GM19463 (cell line): ENCODE data around the gene MAML3.
A peak's percentile ranks its signal among the peaks of the same experiment; 100 is the strongest.

Source experiments
- ATAC-seq: cut with Tn5 transposase; IDR thresholded peaks from one replicate; pipeline ENCODE4 v1.9.1; 2021; ENCODE audit warnings: mild to moderate bottlenecking, moderate library complexity; ENCODE audit not compliant: unreplicated experiment

Gene MAML3

GRCh38 chr4:140012688-140013486, 141.1 kb downstream of the MAML3 start:
- ATAC-seq, result no peak

DNA sequence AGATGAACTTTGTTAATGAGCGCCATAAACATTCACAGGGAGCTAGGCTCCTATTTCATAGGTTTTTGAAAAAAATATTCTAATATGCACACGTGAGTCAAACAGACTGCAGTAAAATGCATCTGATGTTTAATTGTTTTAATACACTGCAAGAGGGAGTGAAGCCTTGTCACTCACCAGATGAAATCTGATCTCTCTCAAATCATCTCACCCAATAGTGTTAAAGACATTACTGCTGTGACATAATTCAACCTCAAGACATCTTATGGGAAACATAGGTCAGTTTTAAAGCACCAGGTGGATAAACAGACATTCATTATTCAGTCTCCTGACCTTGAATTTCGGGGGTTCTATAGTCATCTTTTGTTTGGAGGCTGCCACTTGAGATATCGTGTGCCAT, 148.3 kb downstream of the MAML3 start:
- ATAC-seq, result no peak

DNA sequence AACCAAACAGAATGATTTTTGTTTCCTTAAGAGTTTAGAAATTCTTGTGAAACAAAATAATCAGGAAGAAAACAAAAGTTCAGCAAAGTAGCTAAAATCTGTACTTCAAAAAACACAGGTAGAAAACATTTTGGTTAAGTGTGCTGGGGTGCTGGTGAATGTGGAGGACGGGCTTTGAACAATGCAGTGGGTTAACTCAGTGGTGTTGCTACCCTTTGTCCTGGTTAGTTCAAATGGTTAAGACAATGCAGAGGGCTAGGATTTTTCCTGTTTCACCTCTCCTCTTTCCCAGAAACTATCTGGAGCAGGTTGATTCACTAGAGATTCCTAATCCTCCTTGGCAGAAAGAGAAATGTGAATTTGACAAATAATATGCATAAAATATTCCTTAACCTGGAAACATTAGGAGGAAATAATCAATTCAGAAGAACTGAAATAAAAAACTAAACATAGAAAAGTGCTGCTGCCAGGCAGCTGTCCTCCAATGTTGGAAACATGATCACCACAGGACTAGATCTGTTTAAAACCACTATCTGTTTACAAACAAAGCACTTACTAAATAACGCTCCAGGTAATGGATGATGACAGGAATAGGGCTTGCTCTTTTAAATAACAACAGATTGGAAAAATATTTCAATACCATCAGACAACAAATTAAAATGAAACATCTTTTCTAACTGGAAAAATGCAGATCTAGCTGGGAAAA, 148.9 kb downstream of the MAML3 start:
- ATAC-seq, result no peak

DNA sequence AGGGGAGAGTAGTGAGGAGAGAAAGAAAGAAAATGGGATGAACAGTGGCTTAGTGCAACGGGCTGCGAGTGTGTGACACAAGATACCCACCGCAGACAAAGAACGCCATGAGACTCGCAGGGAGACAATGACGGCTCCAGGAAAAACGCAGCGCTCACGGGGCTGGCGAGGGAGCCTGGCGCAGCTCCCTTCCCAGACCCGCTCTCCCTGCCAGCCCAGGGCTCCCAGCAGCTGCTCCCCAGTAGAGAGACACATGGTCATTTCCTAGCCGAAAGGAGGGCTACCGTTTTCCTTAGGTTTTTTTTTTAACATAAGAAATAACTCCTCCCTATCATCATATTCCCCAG, 149.5 kb downstream of the MAML3 start:
- no peak for ATAC-seq

- no peak for ATAC-seq
Observed at GRCh38 chr4:140003876-140004548, 150.0 kb downstream of the MAML3 start.

- no peak for ATAC-seq
Observed at GRCh38 chr4:140000232-140000631, 153.8 kb downstream of the MAML3 start.

GRCh38 chr4:139988863-139989765, 164.9 kb downstream of the MAML3 start:
- no peak for ATAC-seq

GRCh38 chr4:139987502-139987850, 166.5 kb downstream of the MAML3 start:
- ATAC-seq, result no peak

GRCh38 chr4:139986689-139987501, 167.1 kb downstream of the MAML3 start:
- ATAC-seq, result no peak

- no peak for ATAC-seq
Observed at GRCh38 chr4:139986106-139986505, 167.9 kb downstream of the MAML3 start.

DNA sequence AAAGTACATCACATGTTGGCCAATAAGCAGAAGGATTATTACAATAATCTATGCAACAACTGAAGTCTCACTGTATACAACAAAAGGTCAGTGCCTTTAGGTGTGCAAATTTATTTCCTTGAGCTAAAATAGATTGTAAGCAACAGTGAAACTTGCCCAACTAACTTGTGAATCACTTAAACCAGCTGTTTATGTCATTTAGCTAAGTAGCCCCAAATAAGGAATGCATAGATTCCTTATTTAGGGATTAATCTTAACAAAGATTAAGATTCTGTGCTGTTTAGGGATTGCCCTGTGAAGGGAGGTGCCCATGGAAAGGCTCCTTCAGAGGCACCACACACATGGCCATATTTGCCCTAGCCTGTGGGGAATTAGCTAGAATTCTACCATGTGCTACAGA, 168.6 kb downstream of the MAML3 start:
- no peak for ATAC-seq

DNA sequence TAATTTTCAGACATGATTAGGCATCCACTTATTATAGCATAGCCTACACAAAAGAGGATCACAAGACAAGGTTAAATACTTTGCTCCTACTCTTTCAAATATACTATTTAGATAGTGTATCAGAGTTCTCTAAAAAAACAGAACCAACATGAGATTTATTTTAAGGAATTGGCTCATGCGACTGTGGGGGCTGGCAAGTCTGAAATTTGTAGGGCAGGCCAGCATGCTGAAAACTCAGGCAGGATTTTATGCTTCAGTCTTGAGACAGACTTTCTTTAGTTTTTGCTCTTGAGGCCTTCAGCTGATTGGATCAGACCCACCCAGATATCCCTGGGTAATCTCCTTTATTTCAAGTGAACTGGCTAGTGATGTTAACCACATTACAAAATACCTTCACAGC, 169.5 kb downstream of the MAML3 start:
- no peak for ATAC-seq

- ATAC-seq, result peak; percentile 85
Observed at GRCh38 chr4:139978692-139979091, 175.3 kb downstream of the MAML3 start.

DNA sequence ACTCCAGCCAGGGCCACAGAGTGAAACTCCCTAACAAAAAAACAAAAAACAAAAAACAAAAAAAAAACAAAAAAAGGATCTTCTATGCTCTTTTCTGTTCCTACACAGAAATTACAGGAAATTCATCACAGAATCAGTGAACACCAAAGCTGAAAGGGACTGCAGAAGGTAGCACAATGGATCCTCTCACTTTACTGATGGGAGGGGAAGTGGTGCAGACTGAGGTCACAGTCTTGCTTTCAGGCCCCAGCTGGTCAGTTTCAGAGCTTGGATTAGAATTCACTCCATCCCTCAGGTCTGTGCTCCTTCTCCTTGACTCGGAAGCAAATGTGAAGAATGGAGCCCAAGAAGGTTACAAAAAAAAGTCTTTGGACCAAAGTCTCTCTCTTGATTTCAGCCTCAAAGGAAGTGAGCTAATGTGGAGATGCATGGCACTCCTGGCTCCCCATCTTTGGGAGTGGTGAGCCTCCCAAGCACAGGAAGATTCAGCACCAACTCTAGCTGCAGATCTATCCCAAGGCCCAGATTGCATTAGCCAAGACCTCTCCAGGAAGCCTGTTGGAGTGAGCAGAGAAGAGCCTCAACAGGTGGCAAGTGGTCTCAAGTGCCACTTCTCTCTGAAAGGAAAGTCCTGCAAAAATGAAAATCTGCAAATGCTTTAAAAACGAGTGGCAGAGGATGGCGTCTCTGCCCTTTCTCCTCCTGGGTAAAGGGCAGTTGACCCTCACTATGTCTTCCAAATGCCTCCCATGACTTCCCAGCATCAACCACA, 176.0 kb downstream of the MAML3 start:
- peak; percentile 31 for ATAC-seq

GRCh38 chr4:139975830-139976272, 178.1 kb downstream of the MAML3 start:
- no peak for ATAC-seq

- ATAC-seq, result no peak
Observed at GRCh38 chr4:139973616-139974015, 180.4 kb downstream of the MAML3 start.

GRCh38 chr4:139973015-139973414, 181.0 kb downstream of the MAML3 start:
- ATAC-seq, result no peak

DNA sequence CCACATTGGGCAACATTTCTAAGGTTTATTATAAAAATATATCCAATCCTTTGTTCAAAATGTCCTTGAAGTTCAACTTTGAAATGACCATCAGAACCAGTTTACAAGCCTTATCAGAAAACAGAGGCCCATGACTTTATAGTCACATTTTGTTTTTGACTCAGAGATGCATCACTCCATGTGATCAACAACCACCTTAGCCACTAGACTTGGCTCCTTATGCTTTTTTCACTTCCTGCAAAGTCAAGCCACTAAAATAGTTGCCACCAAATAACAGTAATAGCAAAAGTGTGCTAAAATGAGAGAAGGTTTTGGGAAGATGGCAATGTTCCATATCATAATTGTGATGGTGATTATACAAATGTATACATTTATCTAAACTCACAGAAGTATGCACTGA, 181.7 kb downstream of the MAML3 start:
- ATAC-seq, result no peak

- ATAC-seq, result no peak
Observed at GRCh38 chr4:139971111-139971510, 182.9 kb downstream of the MAML3 start.
